ENCODE data around the gene CES1.
"Not testable (repeated sequence)": the region's sequence is repeated elsewhere in the genome, so short reads cannot be mapped to it uniquely, and the experiment has no call there.

The CES1 gene

GRCh38 chr16:55790240-55790639 lies 42.7 kb downstream of the CES1 start:
- DNase-seq, result not testable (repeated sequence)

- not testable (repeated sequence) for DNase-seq
Observed at GRCh38 chr16:55782793-55783091, 50.2 kb downstream of the CES1 start.

- DNase-seq, result peak; percentile 37
Observed at GRCh38 chr16:55782091-55782792, 50.7 kb downstream of the CES1 start.

- not testable (repeated sequence) for DNase-seq
Observed at GRCh38 chr16:55781456-55781855, 51.4 kb downstream of the CES1 start.

- not testable (repeated sequence) for DNase-seq
Observed at GRCh38 chr16:55780095-55780407, 52.8 kb downstream of the CES1 start.

- DNase-seq, result no peak
Observed at GRCh38 chr16:55779402-55780094, 53.3 kb downstream of the CES1 start.

DNA sequence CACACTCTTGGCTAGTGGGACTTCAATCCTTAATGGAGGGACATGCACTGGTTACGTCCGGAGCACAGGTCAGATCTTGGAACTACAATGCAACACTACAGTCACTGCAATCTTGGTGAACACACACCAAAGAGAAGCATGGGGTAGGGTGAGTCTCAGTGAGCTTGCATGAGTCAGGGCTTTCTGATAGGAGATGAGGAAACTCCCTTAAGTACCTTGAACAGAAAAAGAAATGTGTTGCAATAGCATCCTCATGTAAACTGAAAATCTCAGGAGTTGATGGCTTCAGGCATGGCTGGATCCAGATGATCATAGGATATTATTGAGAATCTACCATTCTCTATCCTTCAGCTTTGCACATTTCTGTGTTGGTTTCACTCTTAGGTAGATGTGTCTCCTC lies 54.1 kb downstream of the CES1 start:
- no peak for DNase-seq

GRCh38 chr16:55775857-55776256 lies 57.0 kb downstream of the CES1 start:
- DNase-seq, result no peak

DNA sequence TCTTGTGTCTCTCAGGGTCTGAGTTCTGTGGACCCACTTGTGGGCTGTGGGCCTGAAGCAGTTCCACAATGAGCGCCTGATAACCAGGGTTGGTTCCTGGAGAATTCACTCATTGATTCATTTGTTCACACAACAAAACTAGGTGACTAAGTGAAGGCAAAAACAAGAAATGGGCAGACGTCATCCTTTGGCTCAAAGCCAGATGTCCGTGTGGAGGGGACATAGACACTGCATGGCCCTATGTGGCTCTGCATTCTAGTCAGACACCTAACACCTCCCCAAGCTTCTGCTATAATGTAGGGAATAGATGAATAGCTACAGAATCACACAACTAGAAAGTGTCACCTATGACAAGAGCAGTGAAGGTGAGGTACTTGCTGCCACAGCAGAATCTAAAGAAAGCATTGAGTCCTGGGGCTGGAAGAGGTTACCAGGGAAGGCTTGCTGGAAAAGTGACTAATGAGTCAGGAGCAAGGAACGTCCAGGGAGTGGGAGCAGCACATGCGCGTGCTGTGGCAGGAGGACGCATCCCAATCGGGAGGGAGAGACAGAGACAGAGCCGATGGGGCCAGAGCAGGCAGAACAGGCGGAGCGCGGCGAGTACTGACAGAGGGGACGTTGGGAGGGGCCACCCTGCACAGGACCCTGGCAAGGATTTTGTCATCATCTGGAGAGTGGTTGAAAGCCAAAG lies 58.9 kb downstream of the CES1 start:
- DNase-seq, result no peak

- no peak for DNase-seq
Observed at GRCh38 chr16:55765161-55765560, 67.7 kb downstream of the CES1 start.

GRCh38 chr16:55760310-55761001 lies 72.4 kb downstream of the CES1 start:
- no peak for DNase-seq

GRCh38 chr16:55759965-55760309 lies 73.0 kb downstream of the CES1 start:
- not testable (repeated sequence) for DNase-seq

DNA sequence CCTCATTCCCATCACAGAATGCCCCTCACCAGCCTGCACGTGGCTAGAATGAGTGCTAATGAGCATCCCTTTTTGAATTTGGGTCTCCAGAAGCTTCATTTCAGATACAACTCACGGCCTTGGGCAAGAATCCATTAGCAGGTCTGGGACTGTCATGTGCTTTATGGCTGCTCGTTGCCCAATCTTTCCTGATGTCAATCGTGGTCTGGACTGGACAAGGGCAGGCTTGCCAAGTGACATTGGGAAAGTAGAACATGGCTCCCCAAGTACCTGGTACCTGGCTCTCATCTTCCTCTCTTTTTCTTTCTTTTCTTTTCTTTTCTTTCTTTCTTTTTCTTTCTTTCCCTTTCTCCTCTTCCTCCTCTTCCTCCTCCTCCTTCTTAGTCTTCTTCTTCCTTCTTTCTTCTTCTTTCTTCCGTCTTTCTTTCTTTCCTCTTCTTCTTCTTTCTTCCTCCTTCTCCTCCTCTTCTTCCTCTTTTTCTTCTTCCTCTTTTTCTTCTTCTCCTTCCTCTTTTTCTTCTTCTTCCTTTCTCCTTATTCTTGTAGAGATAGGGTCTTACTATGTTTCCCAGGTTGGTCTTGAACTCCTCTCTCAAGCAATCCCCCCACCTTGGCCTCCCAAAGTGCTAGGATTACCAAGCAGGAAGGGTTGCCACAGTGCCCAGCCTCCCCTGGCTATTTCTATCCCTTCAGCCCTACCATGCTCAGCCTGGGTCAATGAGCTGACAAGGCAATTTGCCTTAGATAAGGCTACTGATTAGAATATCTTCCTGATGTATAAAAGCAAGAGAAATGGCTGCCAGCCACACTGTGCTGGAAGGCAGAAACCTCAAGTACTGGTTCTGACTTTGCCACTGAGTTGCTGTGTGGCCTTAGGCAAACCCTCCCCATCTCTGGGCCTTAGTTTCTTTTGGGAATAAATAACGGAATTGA lies 75.0 kb downstream of the CES1 start:
- peak; percentile 52 for DNase-seq

GRCh38 chr16:55756963-55757362 lies 75.9 kb downstream of the CES1 start:
- peak; percentile 66 for DNase-seq

DNA sequence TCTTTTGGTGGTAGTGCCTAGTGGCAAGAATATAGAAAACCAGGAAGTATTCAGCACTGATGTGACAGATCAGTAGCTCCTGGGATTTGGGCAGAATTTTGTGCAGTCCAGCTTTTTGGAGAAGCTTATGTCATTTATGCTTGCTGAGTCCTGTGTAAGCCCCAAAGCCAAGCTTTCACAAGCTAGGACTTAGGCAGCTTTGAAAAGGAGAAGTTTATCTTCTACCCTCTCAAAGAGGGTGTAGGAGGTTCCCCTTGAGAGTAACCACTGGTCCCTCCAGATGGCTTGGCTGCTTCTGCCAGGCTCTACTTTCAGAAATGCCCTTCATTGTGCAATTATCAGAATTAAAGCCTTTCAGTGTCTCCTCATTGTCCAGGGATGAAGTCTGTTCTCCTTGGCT lies 78.8 kb downstream of the CES1 start:
- DNase-seq, result peak; percentile 98

DNA sequence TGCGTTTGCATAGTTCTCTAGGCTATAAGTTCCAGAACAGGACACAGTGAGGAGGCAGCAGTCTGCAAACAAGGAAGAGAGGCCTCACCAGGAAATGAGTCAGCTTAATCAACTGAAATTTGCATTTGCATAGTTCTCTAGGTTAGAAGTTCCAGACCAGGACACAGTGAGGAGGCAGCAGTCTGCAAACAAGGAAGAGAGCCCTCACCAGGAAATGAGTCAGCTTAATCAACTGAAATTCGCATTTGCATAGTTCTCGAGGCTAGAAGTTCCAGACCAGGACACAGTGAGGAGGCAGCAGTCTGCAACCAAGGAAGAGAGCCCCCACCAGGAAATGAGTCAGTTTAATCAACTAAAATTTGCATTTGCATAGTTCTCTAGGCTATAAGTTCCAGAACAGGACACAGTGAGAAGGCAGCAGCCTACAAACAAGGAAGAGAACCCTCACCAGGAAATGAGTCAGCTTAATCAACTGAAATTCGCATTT lies 79.7 kb downstream of the CES1 start:
- DNase-seq, result peak; percentile 97
